Hematopoietic multipotent progenitor cell treated with erythropoietin and hydrocortisone succinate and interleukin-3 and kit ligand, for 17 days (in vitro differentiated cells): ENCODE data around the gene ATIC.

Experiments used
- DNase-seq: peaks from one replicate; pipeline ENCODE4 v3.0.0-alpha.2; 2015; ENCODE audit warnings: low spot score

ATIC gene

GRCh38 chr2:215376103-215376780 lies 64.4 kb downstream of the ATIC start:
- DNase-seq, result no peak

GRCh38 chr2:215377283-215377682 lies 65.4 kb downstream of the ATIC start:
- DNase-seq, result no peak

DNA sequence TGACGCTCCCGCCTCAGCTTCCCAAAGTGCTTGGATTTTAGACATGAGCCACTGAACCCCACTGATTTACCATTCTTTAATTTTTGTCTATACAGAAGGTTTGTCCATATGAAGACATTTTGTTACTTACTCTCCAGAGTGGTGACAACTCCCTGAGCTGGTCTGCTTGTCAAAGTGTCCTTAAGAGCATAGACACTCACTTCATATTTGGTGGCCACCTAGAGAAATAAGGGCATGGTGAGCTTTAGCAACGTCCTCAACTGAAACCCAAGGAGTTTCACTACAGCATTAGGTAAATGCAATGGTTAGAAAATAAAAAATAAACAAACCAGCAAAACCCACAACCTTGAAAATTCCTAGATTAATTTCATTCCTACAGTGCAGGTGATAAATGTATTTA lies 66.2 kb downstream of the ATIC start:
- DNase-seq, result no peak

DNA sequence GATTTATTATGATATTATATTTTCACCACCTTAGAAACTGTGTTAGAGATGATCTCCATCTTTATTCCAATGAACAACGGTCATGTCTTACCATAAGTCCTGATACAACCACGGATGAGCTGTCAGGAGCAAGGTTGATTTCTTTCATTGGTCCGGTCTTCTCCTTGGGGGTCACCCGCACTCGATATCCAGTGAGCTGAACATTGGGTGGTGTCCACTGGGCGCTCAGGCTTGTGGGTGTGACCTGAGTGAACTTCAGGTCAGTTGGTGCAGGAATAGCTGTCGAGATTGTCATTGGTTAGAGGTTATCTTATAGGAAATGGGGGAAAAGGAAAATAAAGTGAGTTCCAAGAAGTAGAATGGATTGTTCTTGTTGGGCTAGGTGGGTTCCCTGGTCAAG lies 67.2 kb downstream of the ATIC start:
- DNase-seq, result no peak

- no peak for DNase-seq
These were observed 68.1 kb downstream of the ATIC start for GRCh38 chr2:215379948-215380347.

DNA sequence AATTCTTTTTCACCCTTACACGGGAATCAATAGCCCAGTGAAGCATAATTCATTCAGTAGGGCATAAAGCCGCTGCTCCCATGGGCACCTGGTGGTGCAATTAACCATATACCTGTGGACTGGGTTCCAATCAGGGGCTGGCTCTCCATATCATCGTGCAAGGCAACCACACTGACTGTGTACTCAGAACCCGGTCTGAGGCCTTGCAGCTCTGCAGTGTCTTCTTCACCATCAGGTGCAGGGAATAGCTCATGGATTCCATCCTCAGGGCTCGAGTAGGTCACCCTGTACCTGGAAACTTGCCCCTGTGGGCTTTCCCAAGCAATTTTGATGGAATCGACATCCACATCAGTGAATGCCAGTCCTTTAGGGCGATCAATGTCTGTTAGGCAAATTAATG lies 68.8 kb downstream of the ATIC start:
- no peak for DNase-seq

DNA sequence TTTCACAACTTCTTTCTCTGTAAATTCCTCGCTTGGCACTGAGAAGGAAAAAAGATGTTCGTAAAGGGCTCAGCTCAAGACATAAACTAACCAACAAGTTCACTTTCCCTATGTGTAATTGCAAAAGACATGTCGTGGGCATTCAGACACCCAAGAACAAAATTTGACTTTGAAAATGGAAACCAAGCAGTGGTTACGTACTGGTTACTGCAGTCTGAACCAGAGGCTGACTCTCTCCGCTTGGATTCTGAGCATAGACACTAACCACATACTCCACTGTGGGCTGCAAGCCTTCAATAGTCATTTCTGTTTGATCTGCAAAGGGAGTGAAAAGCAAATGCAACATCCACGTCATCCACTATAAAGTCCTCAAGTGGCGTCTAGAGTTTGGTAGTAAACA lies 70.2 kb downstream of the ATIC start:
- no peak for DNase-seq

DNA sequence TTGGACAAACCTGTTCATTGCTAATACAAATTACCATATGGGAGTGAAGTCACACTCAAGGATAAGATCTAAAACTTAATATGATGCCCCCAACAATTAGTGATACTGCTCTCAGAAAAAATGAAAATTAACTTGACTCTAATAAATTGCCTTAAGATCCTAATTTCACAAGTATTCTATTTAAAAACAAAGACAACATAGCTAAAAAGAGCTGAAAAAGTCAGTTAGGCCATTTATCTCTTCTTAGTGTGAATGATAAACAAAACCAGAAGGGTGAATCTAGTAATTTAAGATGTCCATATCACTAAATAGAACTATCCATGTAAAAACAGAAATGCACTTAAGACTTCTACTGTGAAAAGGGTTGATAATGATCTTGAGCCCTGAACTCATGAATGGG lies 70.6 kb downstream of the ATIC start:
- no peak for DNase-seq

DNA sequence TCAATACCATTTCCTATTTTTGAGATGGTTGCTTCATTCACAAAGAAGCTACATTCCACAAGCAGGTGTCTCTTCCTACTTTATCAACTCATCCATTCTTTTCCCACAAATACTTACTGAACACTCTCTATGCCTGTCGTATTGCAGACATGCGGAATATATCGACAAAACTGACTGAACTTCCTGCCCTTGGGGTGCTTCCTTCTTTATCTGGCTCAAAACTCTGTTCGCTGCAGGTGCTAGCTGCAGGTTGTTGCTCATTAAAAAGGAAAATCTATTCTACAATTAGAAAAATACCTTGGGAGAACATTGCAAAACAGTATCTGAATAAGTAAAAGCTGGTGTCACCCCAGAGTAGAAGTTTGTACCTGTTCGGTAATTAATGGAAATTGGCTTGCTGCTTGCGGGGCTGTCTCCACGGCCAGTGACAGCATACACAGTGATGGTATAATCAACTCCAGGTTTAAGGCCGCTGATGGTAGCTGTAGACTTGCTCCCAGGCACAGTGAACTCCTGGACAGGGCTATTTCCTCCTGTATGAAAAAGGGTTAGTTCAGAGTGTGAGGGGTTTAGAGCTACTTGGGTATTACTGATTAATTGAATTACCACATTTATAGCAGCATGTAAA lies 71.9 kb downstream of the ATIC start:
- DNase-seq, result no peak

DNA sequence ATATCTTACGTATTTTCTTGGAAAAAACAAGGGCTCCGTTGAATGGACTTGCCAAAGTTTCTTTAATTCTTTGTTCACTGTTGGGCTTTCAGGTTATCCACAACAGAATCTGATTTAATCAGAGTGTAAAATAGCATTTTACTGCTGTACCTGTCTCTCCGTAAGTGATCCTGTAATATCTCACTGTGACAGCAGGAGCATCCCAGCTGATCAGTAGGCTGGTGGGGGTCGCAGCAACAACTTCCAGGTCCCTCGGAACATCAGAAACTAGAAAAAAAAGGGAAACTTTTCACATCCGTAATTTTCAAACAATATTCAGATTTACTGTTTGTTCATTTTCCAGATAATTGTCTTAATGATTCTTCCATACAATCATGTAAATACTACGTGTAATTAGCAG lies 72.9 kb downstream of the ATIC start:
- DNase-seq, result no peak

DNA sequence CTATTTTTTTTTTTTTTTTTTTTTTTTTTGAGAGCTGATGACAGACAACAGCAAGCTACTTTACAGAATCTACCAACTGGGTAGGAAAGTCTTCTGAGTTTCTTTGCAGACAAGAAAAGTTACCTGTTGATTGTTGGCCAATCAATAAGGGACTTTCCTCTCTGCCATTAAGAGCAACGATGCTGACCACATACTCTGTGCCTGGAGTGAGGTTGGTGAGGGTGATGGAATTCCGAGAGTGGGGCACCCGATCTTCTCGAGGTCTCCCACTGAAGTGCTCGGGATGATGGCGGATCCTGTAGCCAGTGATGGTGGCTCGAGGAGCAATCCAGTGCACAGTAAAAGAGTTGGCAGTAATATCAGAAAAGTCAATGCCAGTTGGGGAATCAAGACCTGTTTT lies 74.7 kb downstream of the ATIC start:
- DNase-seq, result no peak

DNA sequence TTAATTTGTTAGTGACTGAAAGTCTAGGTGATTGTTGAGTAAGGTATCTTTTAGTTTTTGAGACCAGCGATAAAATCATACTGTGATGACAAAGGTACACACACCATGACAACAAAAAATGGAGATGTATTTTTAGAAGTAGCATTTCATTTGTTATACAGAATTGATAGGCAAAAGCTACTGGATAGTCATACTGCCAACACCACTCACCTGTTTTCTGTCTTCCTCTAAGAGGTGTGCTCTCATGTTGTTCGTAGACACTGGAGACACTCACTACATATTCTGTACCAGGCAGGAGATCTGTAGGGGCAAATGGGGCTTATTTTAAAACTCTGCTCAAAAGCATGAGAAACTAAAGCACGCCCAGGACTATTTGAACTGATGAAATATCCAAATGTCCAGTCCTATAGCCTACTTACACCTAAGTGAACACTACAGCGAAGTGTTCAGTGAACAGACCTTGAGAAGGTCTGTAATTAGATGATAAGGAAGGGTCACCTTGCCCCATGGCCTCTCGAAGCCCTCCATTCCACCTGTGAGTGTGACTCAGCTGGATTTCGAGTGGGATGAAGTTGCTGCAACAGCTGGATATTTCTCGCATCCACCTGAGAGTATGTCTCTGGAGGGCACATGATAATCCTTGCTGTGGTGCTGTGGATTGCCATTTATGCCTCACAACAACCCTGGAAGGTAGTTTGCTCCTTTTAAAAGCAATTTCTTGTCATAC lies 76.3 kb downstream of the ATIC start:
- no peak for DNase-seq

DNA sequence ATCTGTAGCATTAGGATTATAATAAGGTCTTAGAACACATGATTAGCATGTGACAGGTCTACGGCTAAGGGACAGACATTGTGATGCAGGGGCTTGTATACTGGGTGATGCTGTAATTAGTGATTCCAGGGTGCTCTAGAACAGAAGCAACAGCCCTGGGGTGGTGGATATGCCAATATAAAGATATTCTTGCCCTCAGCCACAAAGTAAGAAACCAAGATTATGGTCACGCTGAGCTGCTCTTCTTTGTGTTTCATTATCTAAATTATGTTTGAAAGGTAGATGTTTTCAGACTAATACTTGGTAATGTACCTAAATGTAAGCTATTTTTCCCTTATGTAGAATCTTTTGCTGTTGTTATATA lies 78.7 kb downstream of the ATIC start:
- DNase-seq, result no peak

GRCh38 chr2:215391531-215391930 lies 79.7 kb downstream of the ATIC start:
- DNase-seq, result no peak

DNA sequence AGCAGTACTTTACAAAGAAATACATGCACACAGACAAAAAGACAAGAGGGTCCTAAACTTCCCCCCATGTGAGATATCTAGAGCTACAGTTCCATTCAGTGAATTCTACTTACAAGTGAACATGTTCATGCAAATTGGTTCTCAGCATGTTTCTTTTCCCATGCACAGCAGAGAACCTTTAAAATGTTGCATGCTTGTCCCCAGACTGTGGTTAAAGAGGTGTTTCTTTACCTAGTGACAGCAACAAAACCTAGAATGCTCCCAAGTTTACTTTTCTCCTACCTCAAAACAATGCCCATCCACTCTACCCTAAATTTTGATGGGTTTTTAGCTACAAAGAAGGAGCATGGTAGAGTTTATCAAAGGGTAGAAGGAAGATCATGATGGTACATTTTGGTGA lies 80.3 kb downstream of the ATIC start:
- DNase-seq, result no peak

- DNase-seq, result no peak
These were observed 80.9 kb downstream of the ATIC start for GRCh38 chr2:215392687-215393270.

DNA sequence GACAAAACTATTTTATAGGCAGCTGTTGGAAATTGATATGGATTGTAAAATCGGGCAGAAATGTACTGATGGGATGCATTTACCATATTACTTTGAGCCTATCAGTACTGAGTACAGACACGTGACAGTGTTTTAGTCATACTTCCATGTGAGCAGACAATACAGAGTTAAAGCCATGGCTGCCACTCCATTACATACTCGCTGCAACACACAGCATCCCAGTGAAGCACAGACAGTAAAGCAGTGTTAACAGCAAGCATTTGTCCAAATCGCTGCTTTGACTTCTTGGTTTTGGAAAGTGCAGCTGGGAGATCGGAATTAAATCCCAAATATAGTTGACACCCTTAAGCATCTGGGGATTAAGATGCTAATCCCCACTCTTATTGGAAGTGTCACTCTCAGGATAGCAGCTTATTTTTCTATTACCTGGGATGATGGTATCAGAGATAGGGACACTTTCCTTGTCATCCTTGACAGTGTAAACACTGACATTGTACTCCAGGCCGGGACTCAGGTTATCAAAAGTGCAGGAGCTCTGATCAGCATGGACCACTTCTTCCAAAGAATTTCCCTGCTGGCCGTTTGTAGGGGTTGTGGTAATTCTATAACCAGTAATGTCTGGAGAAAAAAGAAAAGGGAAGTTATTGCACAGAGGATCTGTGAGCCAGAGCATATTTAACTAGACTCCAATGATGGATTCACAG lies 82.4 kb downstream of the ATIC start:
- DNase-seq, result no peak

GRCh38 chr2:215395687-215396460 lies 84.0 kb downstream of the ATIC start:
- no peak for DNase-seq

GRCh38 chr2:215396595-215397313 lies 84.9 kb downstream of the ATIC start:
- no peak for DNase-seq

GRCh38 chr2:215397632-215398341 lies 85.9 kb downstream of the ATIC start:
- DNase-seq, result no peak
